Measurements from ENCODE around the gene RPLP2.

GRCh38 chr11:765025-765801 lies 44.6 kb upstream of the RPLP2 start:
- TF ChIP-seq ZNF274 (IDR thresholded peaks at IDR 0.05; ENCODE audit: low read length) (no peak), ZNF274 (tag by site-specific recombination; IDR thresholded peaks at IDR 0.05; ENCODE audit: borderline replicate concordance) (no peak), REST (tag by site-specific recombination; IDR thresholded peaks at IDR 0.05) (0 out of 2 replicates have a peak, but pooled peaks have one; percentile 21), PRDM1 (tag by site-specific recombination; IDR thresholded peaks at IDR 0.05) (no peak), CTCF (tag by site-specific recombination; IDR thresholded peaks at IDR 0.05) (peak; percentile 83), PRDM4 (tag by site-specific recombination; IDR thresholded peaks at IDR 0.05) (no peak), ZNF350 (tag by site-specific recombination; IDR thresholded peaks at IDR 0.05) (no peak), ZNF37A (tag by site-specific recombination; IDR thresholded peaks at IDR 0.05) (no peak), ZSCAN4 (tag by site-specific recombination; IDR thresholded peaks at IDR 0.05) (no peak), ZNF449 (tag by site-specific recombination; IDR thresholded peaks at IDR 0.05) (no peak), SETDB1 (IDR thresholded peaks at IDR 0.05; ENCODE audit: insufficient read length, low read length) (no peak), YY1 (tag by site-specific recombination; IDR thresholded peaks at IDR 0.05) (no peak), ZNF341 (tag by site-specific recombination; IDR thresholded peaks at IDR 0.05; ENCODE audit: low read depth) (no peak), ZNF248 (tag by site-specific recombination; IDR thresholded peaks at IDR 0.05) (no peak)

All from HEK293 (cell line).